CD4-positive, alpha-beta T cell (primary cell): ENCODE data around the gene GPATCH2L. TPM values are rescaled to one million over a fixed set of nuclear protein-coding genes. Genes with fewer than 3 reads are reported as not detected.

ENCODE experiments used
- ATAC-seq: fragments of 200-7000 bp; cut with Tn5 transposase; one replicate; pipeline ENCODE4 v1.10.0; 2022; ENCODE audit warnings: mild to moderate bottlenecking; ENCODE audit not compliant: poor library complexity
- CTCF ChIA-PET: fragments of 350-600 bp; sonication (Branson Sonifier 250); formaldehyde crosslinking; loops from one replicate; lab custom pipeline; 2021; ENCODE audit warnings: antibody characterized with exemption, inconsistent platforms; lab: Charles Lee
- POLR2A ChIA-PET: fragments of 350-600 bp; sonication (Branson Sonifier 250); formaldehyde crosslinking; loops from one replicate; lab custom pipeline; 2021; ENCODE audit warnings: antibody characterized with exemption, inconsistent platforms; lab: Charles Lee
- DNase-seq, 14 experiments: peaks; one replicate each; pipeline ENCODE4 v3.0.0-alpha.2; 2013 to 2020; ENCODE audit warnings: mixed read lengths in 2 of 14
- H3K27ac ChIP-seq, 2 donors: one replicate each; pipeline versions ENCODE4 v1.5.1 to v1.7.0; 2013; ENCODE audit warnings: low read length in 2 of 2, low read depth in 1 of 2, mild to moderate bottlenecking in 1 of 2
- H3K27me3 ChIP-seq, 2 experiments: 1 replicate in 1 of 2; 2 replicates in 1 of 2; pipeline versions ENCODE4 v1.6.1 to v1.7.0; 2013; ENCODE audit warnings: low read length in 2 of 2, control low read depth in 1 of 2, mild to moderate bottlenecking in 1 of 2, moderate library complexity in 1 of 2; ENCODE audit not compliant: insufficient read depth in 2 of 2, control insufficient read depth in 1 of 2
- H3K36me3 ChIP-seq: one replicate; pipeline ENCODE4 v1.6.1; 2013; ENCODE audit warnings: low read length, control low read depth; ENCODE audit not compliant: insufficient read depth
- H3K4me1 ChIP-seq: one replicate; pipeline ENCODE4 v1.6.1; 2013; ENCODE audit warnings: low read length, control low read depth; ENCODE audit not compliant: insufficient read depth
- H3K4me3 ChIP-seq: one replicate; pipeline ENCODE4 v1.5.1; 2013; ENCODE audit warnings: mild to moderate bottlenecking, low read length, moderate library complexity
- H3K9me3 ChIP-seq, 2 experiments: 1 replicate in 1 of 2; 2 replicates in 1 of 2; pipeline versions ENCODE4 v1.6.1 to v1.7.0; 2013; ENCODE audit warnings: low read length in 2 of 2, mild to moderate bottlenecking in 2 of 2, control low read depth in 1 of 2, moderate library complexity in 1 of 2; ENCODE audit not compliant: control insufficient read depth in 1 of 2, insufficient read depth in 1 of 2
- H3K27ac Mint-ChIP-seq: one replicate; pipeline ENCODE4 v1.8.0; 2020; ENCODE audit warnings: mixed read lengths
- H3K27me3 Mint-ChIP-seq: one replicate; pipeline ENCODE4 v1.8.0; 2021; ENCODE audit warnings: mixed read lengths
- H3K36me3 Mint-ChIP-seq: one replicate; pipeline ENCODE4 v1.8.0; 2021; ENCODE audit warnings: low read depth, mixed read lengths
- H3K4me1 Mint-ChIP-seq: one replicate; pipeline ENCODE4 v1.8.0; 2021; ENCODE audit warnings: low read depth, mixed read lengths
- H3K4me3 Mint-ChIP-seq: one replicate; pipeline ENCODE4 v1.8.0; 2020; ENCODE audit warnings: mild to moderate bottlenecking, mixed read lengths
- H3K9me3 Mint-ChIP-seq: one replicate; pipeline ENCODE4 v1.8.0; 2020; ENCODE audit warnings: mixed read lengths
- intact Hi-C, 2 experiments: fragments of 100-400 bp; cut with DNase I in 1 of 2; cut with micrococcal nuclease in 1 of 2; formaldehyde crosslinking; loops; one replicate each; pipeline versions ENCODE4 v1.15.1 to v1.9.0; 2023 to 2025; cut with DNase I, micrococcal nuclease
- total RNA-seq, 174 experiments: library from RNA in 2 of 174; stranded (reverse) in 2 of 174; gene quantifications; one replicate each; pipeline ENCODE4 v1.2.3 and lab custom pipeline; 2021 to 2026
- TF ChIP-seq, protein P1 (sequence below): fragments of 200-600 bp; IDR thresholded peaks from one replicate; pipeline ENCODE4 v1.8.0; 2022; ENCODE audit warnings: antibody characterized with exemption, mild to moderate bottlenecking

The GPATCH2L gene
- total RNA-seq, 2 experiments from 2014 or later: 56.0 to 61.5 TPM

DNA sequence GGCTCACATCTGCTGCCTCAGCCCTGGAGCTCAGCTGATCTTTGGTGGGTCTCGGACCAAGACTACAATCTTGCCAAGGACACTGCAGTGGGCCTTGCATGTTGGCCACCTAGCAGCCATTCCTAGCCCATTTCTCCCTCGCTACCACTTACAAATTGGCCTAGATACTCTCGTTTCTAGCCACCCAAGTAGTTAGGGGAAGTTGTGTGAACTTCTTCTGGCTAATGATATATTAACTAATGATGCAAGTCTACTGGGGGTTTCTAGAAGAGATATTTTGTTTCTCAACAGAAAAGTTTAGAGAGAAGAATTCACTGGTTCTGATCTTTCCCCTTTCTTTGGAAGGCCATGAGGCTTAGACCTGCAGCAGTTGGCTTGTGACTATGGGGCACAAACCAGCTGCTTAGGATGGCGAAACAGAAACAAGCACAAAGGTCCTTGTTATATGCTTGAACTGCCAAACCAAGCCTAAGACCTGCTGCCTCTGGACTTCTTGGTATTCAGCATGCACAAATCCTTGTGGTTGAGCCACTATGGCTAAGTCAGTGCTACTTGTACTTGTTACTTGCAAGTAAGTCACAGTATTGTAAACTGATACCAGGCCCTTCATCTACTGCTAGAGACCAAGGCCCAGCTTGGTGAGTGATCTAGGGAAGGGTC is 30.5 kb upstream of the GPATCH2L start:
- Histone ChIP-seq H3K27ac (no peak overlapping the region), H3K9me3 (no peaks in the 10 kb centered on the region), H3K4me3 (no peak overlapping the region), H3K4me1 (no peaks in the 10 kb centered on the region), H3K36me3 (no peaks in the 10 kb centered on the region), H3K27me3 (peaks cover 0 to 2% of the 10 kb centered on the region in 2 experiments)
- TF ChIP-seq, protein P1, sequence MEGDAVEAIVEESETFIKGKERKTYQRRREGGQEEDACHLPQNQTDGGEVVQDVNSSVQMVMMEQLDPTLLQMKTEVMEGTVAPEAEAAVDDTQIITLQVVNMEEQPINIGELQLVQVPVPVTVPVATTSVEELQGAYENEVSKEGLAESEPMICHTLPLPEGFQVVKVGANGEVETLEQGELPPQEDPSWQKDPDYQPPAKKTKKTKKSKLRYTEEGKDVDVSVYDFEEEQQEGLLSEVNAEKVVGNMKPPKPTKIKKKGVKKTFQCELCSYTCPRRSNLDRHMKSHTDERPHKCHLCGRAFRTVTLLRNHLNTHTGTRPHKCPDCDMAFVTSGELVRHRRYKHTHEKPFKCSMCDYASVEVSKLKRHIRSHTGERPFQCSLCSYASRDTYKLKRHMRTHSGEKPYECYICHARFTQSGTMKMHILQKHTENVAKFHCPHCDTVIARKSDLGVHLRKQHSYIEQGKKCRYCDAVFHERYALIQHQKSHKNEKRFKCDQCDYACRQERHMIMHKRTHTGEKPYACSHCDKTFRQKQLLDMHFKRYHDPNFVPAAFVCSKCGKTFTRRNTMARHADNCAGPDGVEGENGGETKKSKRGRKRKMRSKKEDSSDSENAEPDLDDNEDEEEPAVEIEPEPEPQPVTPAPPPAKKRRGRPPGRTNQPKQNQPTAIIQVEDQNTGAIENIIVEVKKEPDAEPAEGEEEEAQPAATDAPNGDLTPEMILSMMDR: no peak
- Mint-ChIP-seq H3K27me3 (peaks cover 11% of the 10 kb centered on the region), H3K4me3 (no peak overlapping the region), H3K27ac (no peak overlapping the region), H3K36me3 (no peaks in the 10 kb centered on the region), H3K9me3 (no peaks in the 10 kb centered on the region), H3K4me1 (no peaks in the 10 kb centered on the region)
- no peak for DNase-seq
- ChIA-PET POLR2A (no interaction called here), CTCF (no interaction called here)
- ATAC-seq: no peak
- intact Hi-C loops: no loop called here

GRCh38 chr14:76123426-76124225 is 28.1 kb upstream of the GPATCH2L start:
- ChIA-PET CTCF (no interaction called here), POLR2A (no interaction called here)
- Mint-ChIP-seq H3K4me1 (no peaks in the 10 kb centered on the region), H3K36me3 (no peaks in the 10 kb centered on the region), H3K27me3 (peaks cover 25% of the 10 kb centered on the region), H3K27ac (no peak overlapping the region), H3K9me3 (peaks cover 2% of the 10 kb centered on the region), H3K4me3 (no peak overlapping the region)
- no peak for ATAC-seq
- TF ChIP-seq, protein P1: no peak
- Histone ChIP-seq H3K27ac (no peak overlapping the region), H3K4me1 (no peaks in the 10 kb centered on the region), H3K36me3 (no peaks in the 10 kb centered on the region), H3K27me3 (peaks cover 0 to 3% of the 10 kb centered on the region in 2 experiments), H3K4me3 (no peak overlapping the region), H3K9me3 (no peaks in the 10 kb centered on the region)
- intact Hi-C loops: no loop called here
- DNase-seq: no peak

- DNase-seq (no peak), ATAC-seq (no peak)
- Histone ChIP-seq H3K9me3 (no peaks in the 10 kb centered on the region), H3K27me3 (peaks cover 5 to 8% of the 10 kb centered on the region in 2 experiments), H3K4me1 (no peaks in the 10 kb centered on the region), H3K36me3 (no peaks in the 10 kb centered on the region), H3K27ac (no peak overlapping the region), H3K4me3 (no peak overlapping the region)
- intact Hi-C loops: no loop called here
- ChIA-PET POLR2A (no interaction called here), CTCF (no interaction called here)
- Mint-ChIP-seq H3K27me3 (peaks cover 40% of the 10 kb centered on the region), H3K27ac (no peak overlapping the region), H3K36me3 (no peaks in the 10 kb centered on the region), H3K4me1 (no peaks in the 10 kb centered on the region), H3K4me3 (no peak overlapping the region), H3K9me3 (peaks cover 2% of the 10 kb centered on the region)
- TF ChIP-seq, protein P1: no peak
Measured at GRCh38 chr14:76125511-76125910, 26.2 kb upstream of the GPATCH2L start.
